Ectodermal cell (in vitro differentiated cells): ENCODE results near the gene GPLD1.

ENCODE experiments used
- H3K27ac ChIP-seq: 2 replicates; pipeline ENCODE4 v1.7.0; 2013; ENCODE audit warnings: mild to moderate bottlenecking, low read depth, low read length; ENCODE audit not compliant: insufficient read depth, poor library complexity, severe bottlenecking
- H3K27me3 ChIP-seq: 2 replicates; pipeline ENCODE4 v1.7.0; 2013; ENCODE audit warnings: mild to moderate bottlenecking, low read length; ENCODE audit not compliant: insufficient read depth, control insufficient read depth, poor library complexity, severe bottlenecking
- H3K36me3 ChIP-seq: one replicate; pipeline ENCODE4 v1.7.0; 2013; ENCODE audit warnings: low read length; ENCODE audit not compliant: control insufficient read depth, insufficient read depth
- H3K4me1 ChIP-seq: one replicate; pipeline ENCODE4 v1.7.0; 2013; ENCODE audit warnings: low read length; ENCODE audit not compliant: control insufficient read depth, insufficient read depth
- H3K4me3 ChIP-seq: 2 replicates; pipeline ENCODE4 v1.7.0; 2013; ENCODE audit warnings: low read depth, low read length, control low read depth; ENCODE audit not compliant: insufficient read depth
- H3K9me3 ChIP-seq: 2 replicates; pipeline ENCODE4 v1.7.0; 2013; ENCODE audit warnings: mild to moderate bottlenecking, low read length, moderate library complexity; ENCODE audit not compliant: control insufficient read depth
- WGBS, 2 experiments: methylation state at CpG; one replicate each; pipeline ENCODE4 v1.1.7; 2013; ENCODE audit warnings: missing lambda C conversion rate in 2 of 2; 5-methylcytosine and 5-hydroxymethylcytosine counted together

Gene GPLD1

GRCh38 chr6:24444588-24444987, 44.8 kb downstream of the GPLD1 start:
- Histone ChIP-seq H3K36me3 (no peaks in the 10 kb centered on the region), H3K4me3 (no peak overlapping the region), H3K27me3 (no peaks in the 10 kb centered on the region), H3K27ac (no peak overlapping the region), H3K4me1 (no peaks in the 10 kb centered on the region), H3K9me3 (no peaks in the 10 kb centered on the region)
- WGBS, 2 experiments, result 88 to 94% methylated on average over 4 of the region's 4 CpGs

GRCh38 chr6:24441599-24441904, 47.8 kb downstream of the GPLD1 start:
- Histone ChIP-seq H3K27ac (no peak overlapping the region), H3K4me3 (no peak overlapping the region), H3K4me1 (no peaks in the 10 kb centered on the region), H3K9me3 (no peaks in the 10 kb centered on the region), H3K27me3 (no peaks in the 10 kb centered on the region), H3K36me3 (no peaks in the 10 kb centered on the region)
- WGBS, 2 experiments, result 98% methylated on average over 3 of the region's 3 CpGs

GRCh38 chr6:24440897-24441598, 48.3 kb downstream of the GPLD1 start:
- Histone ChIP-seq H3K4me1 (no peaks in the 10 kb centered on the region), H3K36me3 (no peaks in the 10 kb centered on the region), H3K27me3 (no peaks in the 10 kb centered on the region), H3K4me3 (no peak overlapping the region), H3K27ac (no peak overlapping the region), H3K9me3 (no peaks in the 10 kb centered on the region)
- 79 to 81% methylated on average over 12 to 16 of the region's 16 CpGs for WGBS, 2 experiments

GRCh38 chr6:24439858-24440539, 49.4 kb downstream of the GPLD1 start:
- H3K27me3 ChIP-seq, result no peaks in the 10 kb centered on the region
- H3K4me1 ChIP-seq, result no peaks in the 10 kb centered on the region
- H3K4me3 ChIP-seq, result no peak overlapping the region
- H3K36me3 ChIP-seq, result no peaks in the 10 kb centered on the region
- WGBS, 2 experiments, result 91 to 92% methylated on average over 2 of the region's 3 CpGs
- H3K9me3 ChIP-seq, result no peaks in the 10 kb centered on the region
- no peak overlapping the region for H3K27ac ChIP-seq

- Histone ChIP-seq H3K36me3 (no peaks in the 10 kb centered on the region), H3K4me3 (no peak overlapping the region), H3K4me1 (no peaks in the 10 kb centered on the region), H3K27ac (no peak overlapping the region), H3K27me3 (no peaks in the 10 kb centered on the region), H3K9me3 (no peaks in the 10 kb centered on the region)
- WGBS, 2 experiments, result 92% methylated on average over 14 of the region's 14 CpGs
These were observed 52.4 kb downstream of the GPLD1 start for GRCh38 chr6:24436979-24437378.

GRCh38 chr6:24432611-24433010, 56.8 kb downstream of the GPLD1 start:
- H3K36me3 ChIP-seq, result no peaks in the 10 kb centered on the region
- H3K9me3 ChIP-seq, result no peaks in the 10 kb centered on the region
- WGBS, 2 experiments, result 93 to 95% methylated on average over 9 of the region's 9 CpGs
- H3K4me3 ChIP-seq, result no peak overlapping the region
- H3K27ac ChIP-seq, result no peak overlapping the region
- no peaks in the 10 kb centered on the region for H3K27me3 ChIP-seq
- H3K4me1 ChIP-seq, result no peaks in the 10 kb centered on the region

GRCh38 chr6:24431045-24431451, 58.3 kb downstream of the GPLD1 start:
- Histone ChIP-seq H3K4me1 (no peaks in the 10 kb centered on the region), H3K9me3 (no peaks in the 10 kb centered on the region), H3K36me3 (no peaks in the 10 kb centered on the region), H3K27ac (no peak overlapping the region), H3K27me3 (no peaks in the 10 kb centered on the region), H3K4me3 (no peak overlapping the region)
- 73% methylated on average over 1 of the region's 1 CpG; no CpG with 5 or more reads in 1 of the 2 experiments for WGBS, 2 experiments

- Histone ChIP-seq H3K36me3 (no peaks in the 10 kb centered on the region), H3K27ac (no peak overlapping the region), H3K4me1 (no peaks in the 10 kb centered on the region), H3K27me3 (no peaks in the 10 kb centered on the region), H3K9me3 (no peaks in the 10 kb centered on the region), H3K4me3 (no peak overlapping the region)
- WGBS, 2 experiments, result 86 to 91% methylated on average over 3 of the region's 3 CpGs
These were observed 59.3 kb downstream of the GPLD1 start for GRCh38 chr6:24430086-24430485.

GRCh38 chr6:24429146-24429545, 60.2 kb downstream of the GPLD1 start:
- WGBS, 2 experiments, result 94 to 96% methylated on average over 3 of the region's 3 CpGs
- no peak overlapping the region for H3K4me3 ChIP-seq
- H3K4me1 ChIP-seq, result no peaks in the 10 kb centered on the region
- no peak overlapping the region for H3K27ac ChIP-seq
- peaks cover 3% of the 10 kb centered on the region for H3K36me3 ChIP-seq
- no peaks in the 10 kb centered on the region for H3K27me3 ChIP-seq
- H3K9me3 ChIP-seq, result no peaks in the 10 kb centered on the region

GRCh38 chr6:24428615-24429014, 60.8 kb downstream of the GPLD1 start:
- no peak overlapping the region for H3K4me3 ChIP-seq
- no peaks in the 10 kb centered on the region for H3K4me1 ChIP-seq
- WGBS, 2 experiments, result 96 to 97% methylated on average over 2 of the region's 2 CpGs
- no peaks in the 10 kb centered on the region for H3K9me3 ChIP-seq
- H3K36me3 ChIP-seq, result peaks cover 3% of the 10 kb centered on the region
- no peak overlapping the region for H3K27ac ChIP-seq
- no peaks in the 10 kb centered on the region for H3K27me3 ChIP-seq
